OCI-LY7 (cell line): ENCODE measurements around the gene PROM2.

Experiments
- CTCF ChIP-seq: fragments of 200-600 bp; sonication (generic); conservative IDR thresholded peaks from 2 replicates; pipeline ENCODE4 v1.5.1; 2014; ENCODE audit warnings: mild to moderate bottlenecking, antibody characterized with exemption, low read length, moderate library complexity, mixed read lengths
- EZH2phosphoT487 ChIP-seq: fragments of 200-600 bp; sonication (generic); IDR thresholded peaks from 2 replicates; pipeline ENCODE4 v1.6.1; 2018; ENCODE audit warnings: low read depth, borderline replicate concordance, mild to moderate bottlenecking, mixed run types, antibody characterized with exemption, low read length, moderate library complexity, mixed read lengths

- TF ChIP-seq CTCF (no peak), EZH2phosphoT487 (no peak)
Measured at GRCh38 chr2:95307878-95308277, 33.6 kb downstream of the PROM2 start.
